HepG2 (cell line): ENCODE data around the gene FBXW2. TPM values are rescaled to one million over a fixed set of nuclear protein-coding genes. Genes with fewer than 3 reads are reported as not detected.
A peak's percentile ranks its signal among the peaks of the same experiment; 100 is the strongest.

ENCODE experiments used
- AHR ChIP-seq: IDR thresholded peaks from 2 replicates; pipeline ENCODE4 v1.6.1; 2018; ENCODE audit warnings: missing genetic modification reagents, missing compliant biosample characterization
- CSRNP1 ChIP-seq: sonication (generic); formaldehyde crosslinking; IDR thresholded peaks from 2 replicates; pipeline ENCODE4 v1.8.1; 2023; ENCODE audit warnings: mild to moderate bottlenecking, missing genetic modification reagents
- DR1 ChIP-seq: sonication (generic); formaldehyde crosslinking; IDR thresholded peaks from 2 replicates; pipeline ENCODE4 v1.8.0; 2021; ENCODE audit warnings: mild to moderate bottlenecking, missing genetic modification reagents, inconsistent platforms
- IKZF1 ChIP-seq: fragments of 450-650 bp; IDR thresholded peaks from 2 replicates; pipeline ENCODE4 v1.7.1; 2016
- MTA1 ChIP-seq: sonication (generic); formaldehyde crosslinking; IDR thresholded peaks from 2 replicates; pipeline ENCODE4 v1.4.0; 2020; ENCODE audit warnings: missing genetic modification reagents, mild to moderate bottlenecking, borderline replicate concordance
- PBX2 ChIP-seq: IDR thresholded peaks from 2 replicates; pipeline ENCODE4 v1.6.1; 2016; ENCODE audit warnings: control low read depth
- REPIN1 ChIP-seq: sonication (generic); formaldehyde crosslinking; IDR thresholded peaks from 2 replicates; pipeline ENCODE4 v1.8.0; 2022; ENCODE audit warnings: missing genetic modification reagents, low read depth, mild to moderate bottlenecking, borderline replicate concordance
- TBL1XR1 ChIP-seq: fragments of 150-350 bp; IDR thresholded peaks from 2 replicates; pipeline ENCODE4 v1.6.1; 2014; ENCODE audit warnings: borderline replicate concordance, low read length; ENCODE audit not compliant: partially characterized antibody
- THAP8 ChIP-seq: sonication (generic); formaldehyde crosslinking; IDR thresholded peaks from 2 replicates; pipeline ENCODE4 v1.5.1; 2020; ENCODE audit warnings: missing genetic modification reagents, mild to moderate bottlenecking, borderline replicate concordance
- ZBTB43 ChIP-seq: sonication (generic); formaldehyde crosslinking; conservative IDR thresholded peaks from 2 replicates; pipeline ENCODE4 v1.4.0; 2020; ENCODE audit warnings: missing genetic modification reagents
- ZBTB8A ChIP-seq: sonication (generic); formaldehyde crosslinking; IDR thresholded peaks from 2 replicates; pipeline ENCODE4 v1.4.0; 2020; ENCODE audit warnings: mild to moderate bottlenecking, low read depth, missing genetic modification reagents, borderline replicate concordance
- ZNF33B ChIP-seq: sonication (generic); formaldehyde crosslinking; IDR thresholded peaks from 2 replicates; pipeline ENCODE4 v1.5.1; 2020; ENCODE audit warnings: mild to moderate bottlenecking, missing genetic modification reagents
- ZNF570 ChIP-seq: sonication (generic); formaldehyde crosslinking; IDR thresholded peaks from 2 replicates; pipeline ENCODE4 v1.4.0; 2020; ENCODE audit warnings: mild to moderate bottlenecking, missing genetic modification reagents, borderline replicate concordance
- ZNF644 ChIP-seq: IDR thresholded peaks from 2 replicates; pipeline ENCODE4 v1.6.1; 2016; ENCODE audit warnings: low read depth
- ZNF646 ChIP-seq: sonication (generic); formaldehyde crosslinking; IDR thresholded peaks from 2 replicates; pipeline ENCODE4 v1.9.0; 2021; ENCODE audit warnings: mild to moderate bottlenecking, missing genetic modification reagents
- ZNF691 ChIP-seq: sonication (generic); formaldehyde crosslinking; IDR thresholded peaks from 2 replicates; pipeline ENCODE4 v1.4.0; 2020; ENCODE audit warnings: missing genetic modification reagents, low read depth, mild to moderate bottlenecking, borderline replicate concordance
- polyA plus RNA-seq, 8 experiments: library from polyadenylated mRNA; depleted of rRNA in 3 of 8; stranded (reverse) in 7 of 8; unstranded in 1 of 8; fragments of >200 nt; fragmentation: Illumina TruSeq in 4 of 8; extraction: Trizol in 4 of 8; gene quantifications; 2 replicates each; pipeline versions ENCODE4 v1.2.1 to v1.2.3, GENCODE V29; 2011 to 2016; ENCODE audit warnings: low read depth in 4 of 8, missing spikeins in 1 of 8, mixed read lengths in 1 of 8; ENCODE audit not compliant: insufficient read depth in 1 of 8
- total RNA-seq, 5 experiments: library from RNA; depleted of rRNA; stranded (reverse); fragments of >200 nt; fragmentation: Illumina TruSeq; extraction: Trizol; gene quantifications; 2 replicates each; pipeline ENCODE4 v1.2.3, GENCODE V29; 2016; ENCODE audit warnings: low read depth in 1 of 5

FBXW2 gene
- total and polyA plus RNA-seq, 2 of the 13 experiments (the other 11 are each of a cell fraction or from before 2014, with no cell fraction given): 35.4 to 43.1 TPM

- no peak for TF ChIP-seq THAP8 (CRISPR knock-in tag)
- TF ChIP-seq PBX2 (CRISPR knock-in tag): peak; percentile 85
- TF ChIP-seq ZNF33B: no peak; the same call in 1 of the 2 replicates
- no peak for TF ChIP-seq CSRNP1 (CRISPR knock-in tag)
- no peak for TF ChIP-seq ZNF644
- no peak for TF ChIP-seq ZBTB8A
- TF ChIP-seq ZNF570 (CRISPR knock-in tag): no peak
- 0 out of 2 replicates have a peak, but pooled peaks have one; percentile 23 for TF ChIP-seq ZNF691 (CRISPR knock-in tag)
- no peak for TF ChIP-seq AHR (CRISPR knock-in tag)
- no peak for TF ChIP-seq ZBTB43
- TF ChIP-seq IKZF1: no peak
- no peak for TF ChIP-seq REPIN1 (CRISPR knock-in tag)
- no peak for TF ChIP-seq MTA1 (CRISPR knock-in tag)
- TF ChIP-seq ZNF646 (CRISPR knock-in tag): no peak
- no peak for TF ChIP-seq TBL1XR1
- TF ChIP-seq DR1 (CRISPR knock-in tag): peak; percentile 50; the same call in 1 of the 2 replicates
These were observed 78.9 kb downstream of the FBXW2 start, which contains the start of gene MEGF9 (continued) for GRCh38 chr9:120714088-120714845.
